T47D (cell line): Measurements from ENCODE around the gene NCS1.

ENCODE experiments used
- DNase-seq, 2 experiments: peaks; one replicate each; pipeline versions ENCODE4 v3.0.0 to v3.0.0-alpha.2; 2011 to 2012; ENCODE audit warnings: low read depth in 1 of 2, low spot score in 1 of 2
- JUND ChIP-seq: IDR thresholded peaks from 2 replicates; pipeline ENCODE4 v1.6.1; 2012; ENCODE audit warnings: low read depth
- in situ Hi-C: cut with HindIII; loops from 2 replicates; pipeline ENCODE4 v1.10.0; 2016; ENCODE audit warnings: low sequenced_read_pairs, low pct_unique_long_range_greater_than_20kb

Gene NCS1

DNA sequence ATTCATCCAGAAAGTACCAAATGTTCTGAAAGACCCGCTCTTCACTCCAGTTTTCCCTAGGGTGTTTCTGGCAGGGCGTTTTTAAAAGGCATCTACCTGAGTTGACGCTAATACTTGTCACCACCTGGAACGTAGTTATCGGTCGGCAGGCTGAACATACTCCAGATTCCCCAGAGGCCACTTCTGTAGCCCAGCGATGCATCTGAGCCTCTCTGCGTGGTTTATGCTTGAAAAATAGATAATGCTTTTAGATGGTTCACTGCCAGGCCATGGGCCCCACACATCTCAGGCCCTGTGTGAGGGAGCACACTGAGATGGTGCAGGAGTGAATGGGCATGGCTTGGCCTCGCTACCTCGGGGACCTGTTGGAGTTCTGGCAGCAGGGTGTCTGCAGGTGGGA lies 33.0 kb upstream of the NCS1 start:
- DNase-seq, result no peak
- in situ Hi-C loops, result no loop called here
- no peak for TF ChIP-seq JUND

DNA sequence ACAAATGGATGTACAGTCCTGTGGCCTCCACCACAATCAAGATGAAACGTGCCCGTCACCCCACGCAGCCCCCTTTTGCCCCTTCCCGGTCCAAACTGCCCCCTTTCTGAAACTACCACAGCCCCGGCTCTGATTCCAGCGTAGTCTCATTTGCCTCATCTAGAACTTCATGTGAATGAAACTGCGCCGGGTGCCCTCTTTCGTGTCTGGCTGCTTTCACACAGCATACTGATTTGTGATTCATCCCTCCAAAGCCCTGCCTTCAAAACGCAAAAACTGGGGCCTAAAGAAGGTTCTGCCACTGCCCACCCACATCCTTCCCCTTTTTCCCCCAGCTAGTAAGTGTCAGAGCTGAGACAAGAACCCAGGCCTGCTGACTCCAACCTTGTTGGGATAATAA lies 31.5 kb upstream of the NCS1 start:
- in situ Hi-C loops, result no loop called here
- TF ChIP-seq JUND, result no peak
- DNase-seq, result no peak

DNA sequence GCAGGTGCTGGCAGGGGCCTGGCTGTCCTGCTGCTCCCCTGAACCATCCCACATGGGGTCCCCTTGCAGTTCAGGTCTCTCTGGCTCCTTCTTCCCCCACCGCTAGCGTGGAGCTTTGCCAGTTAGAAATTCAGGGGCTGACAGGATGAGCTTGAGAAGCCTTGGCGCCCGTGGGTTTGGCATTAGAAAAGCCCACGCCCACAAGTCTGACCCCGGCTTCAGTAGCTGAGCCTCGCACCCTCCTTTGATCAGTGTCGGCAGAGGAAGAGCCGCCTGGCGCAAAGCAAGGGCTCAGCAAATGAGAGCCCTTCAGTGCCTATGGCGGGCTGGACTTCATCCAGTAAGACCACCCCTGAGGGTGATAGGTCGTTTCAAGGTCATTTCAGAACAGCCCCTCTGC lies 30.1 kb upstream of the NCS1 start:
- no peak for DNase-seq
- in situ Hi-C loops, result no loop called here
- no peak for TF ChIP-seq JUND

DNA sequence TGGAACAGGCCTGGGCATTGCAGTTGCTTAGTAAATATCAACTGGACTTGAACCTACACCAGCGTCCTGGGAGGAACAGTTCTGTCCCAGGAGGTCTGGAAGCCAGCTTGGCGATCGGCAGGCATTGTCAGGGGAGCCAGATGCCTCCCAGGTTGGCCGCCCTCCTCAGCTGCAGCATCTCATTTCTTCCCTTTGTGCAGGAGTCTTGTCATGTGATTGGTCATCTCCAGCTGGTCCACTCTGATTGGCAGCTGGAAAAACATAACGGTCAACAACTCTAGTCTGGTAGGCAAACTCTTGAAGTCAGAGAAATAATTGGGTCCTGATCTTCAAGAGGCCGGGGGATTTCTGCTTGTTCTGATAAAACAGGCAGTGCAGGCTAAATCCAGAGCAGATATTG lies 29.6 kb upstream of the NCS1 start:
- DNase-seq, result peak in 1 of 2 experiments; percentile 36
- in situ Hi-C loops, result no loop called here
- no peak for TF ChIP-seq JUND

DNA sequence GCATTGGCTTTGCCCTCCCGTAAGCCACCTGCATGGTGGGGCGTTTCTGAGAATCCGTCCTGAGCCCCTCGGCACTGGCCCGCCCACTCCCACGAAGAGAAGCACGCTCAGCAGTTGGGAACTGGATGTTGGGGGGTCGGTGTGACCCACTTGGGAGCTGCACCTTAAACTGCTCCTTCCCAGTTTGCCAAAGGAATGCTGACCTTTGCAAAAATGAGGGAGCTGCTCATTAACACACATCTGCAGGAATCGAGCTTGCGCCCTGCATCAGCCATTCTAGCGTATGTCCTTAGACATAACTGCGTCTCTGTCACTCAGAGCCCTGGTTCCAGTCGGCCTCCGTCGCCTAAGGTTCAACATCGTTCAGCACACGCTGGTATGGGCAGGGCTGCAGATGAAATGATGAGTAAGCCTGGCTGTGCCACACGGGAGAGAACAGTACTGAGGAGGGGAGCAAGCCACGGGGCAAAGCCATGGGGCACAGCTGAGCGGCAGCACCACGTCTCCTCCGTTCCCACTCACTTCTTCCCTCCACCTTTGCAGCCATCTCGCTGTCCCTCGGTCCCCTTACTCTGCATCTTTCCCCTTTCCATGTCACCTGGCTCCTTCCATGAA lies 28.8 kb upstream of the NCS1 start:
- TF ChIP-seq JUND, result no peak
- no peak for DNase-seq
- in situ Hi-C loops, result no loop called here

DNA sequence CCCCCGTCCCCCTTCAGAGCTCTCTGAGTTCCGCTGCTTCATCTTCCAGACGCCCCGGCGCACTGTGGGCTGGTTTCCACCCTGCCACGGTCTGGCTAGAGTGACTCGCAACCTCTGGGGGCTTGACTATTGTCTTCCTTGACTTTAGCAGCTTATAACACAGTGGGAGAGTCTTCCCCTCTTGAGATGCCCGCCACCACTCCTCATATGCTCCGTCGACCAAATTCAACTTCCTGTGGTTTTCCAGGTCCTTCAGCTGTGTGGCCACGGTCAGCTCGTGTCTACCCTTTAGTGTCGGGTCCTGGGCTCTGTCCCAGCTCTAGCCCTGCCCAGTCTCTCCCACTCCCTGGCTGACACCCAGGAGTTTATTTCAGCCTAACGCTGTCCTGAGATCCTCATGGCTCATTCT lies 28.2 kb upstream of the NCS1 start:
- in situ Hi-C loops, result no loop called here
- no peak for DNase-seq
- no peak for TF ChIP-seq JUND

DNA sequence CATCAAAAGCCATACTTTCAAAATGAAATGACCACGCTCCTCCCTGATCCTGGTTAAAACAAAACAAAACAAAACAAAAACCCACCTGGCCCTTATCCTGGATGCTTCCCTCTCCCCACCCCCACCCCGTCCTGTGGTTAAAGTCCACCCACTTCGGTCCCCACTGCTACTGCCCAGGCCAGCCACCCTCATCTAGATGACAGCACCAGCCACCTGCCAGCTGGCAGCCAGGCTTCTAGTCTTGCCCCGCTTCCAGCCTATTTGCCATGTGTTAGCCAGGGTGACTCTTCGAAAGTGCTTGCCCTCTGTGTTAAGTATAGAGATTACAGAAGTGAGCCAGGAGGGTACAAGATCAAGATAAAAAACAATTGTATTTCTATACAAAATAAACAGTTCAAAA lies 27.5 kb upstream of the NCS1 start:
- DNase-seq, result no peak
- in situ Hi-C loops, result no loop called here
- TF ChIP-seq JUND, result no peak

DNA sequence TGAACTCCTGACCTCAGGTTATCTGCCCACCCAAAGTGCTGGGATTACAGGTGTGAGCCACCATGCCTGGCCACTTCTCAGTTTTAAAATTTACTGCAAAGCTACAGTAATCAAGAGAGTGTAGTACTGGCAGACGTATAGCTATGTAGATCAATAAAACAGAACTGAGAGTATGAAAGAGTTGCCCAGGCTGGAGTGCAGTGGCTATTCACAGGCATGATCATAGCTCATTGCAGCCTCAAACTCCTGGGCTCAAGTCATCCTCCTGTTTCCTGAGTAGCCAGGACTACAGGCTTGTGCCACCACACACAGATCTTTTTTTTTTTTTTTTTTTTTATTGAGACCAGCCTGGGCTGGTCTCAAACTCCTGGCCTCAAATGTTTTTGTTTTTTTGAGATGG lies 26.5 kb upstream of the NCS1 start:
- in situ Hi-C loops, result no loop called here
- DNase-seq, result no peak
- no peak for TF ChIP-seq JUND

DNA sequence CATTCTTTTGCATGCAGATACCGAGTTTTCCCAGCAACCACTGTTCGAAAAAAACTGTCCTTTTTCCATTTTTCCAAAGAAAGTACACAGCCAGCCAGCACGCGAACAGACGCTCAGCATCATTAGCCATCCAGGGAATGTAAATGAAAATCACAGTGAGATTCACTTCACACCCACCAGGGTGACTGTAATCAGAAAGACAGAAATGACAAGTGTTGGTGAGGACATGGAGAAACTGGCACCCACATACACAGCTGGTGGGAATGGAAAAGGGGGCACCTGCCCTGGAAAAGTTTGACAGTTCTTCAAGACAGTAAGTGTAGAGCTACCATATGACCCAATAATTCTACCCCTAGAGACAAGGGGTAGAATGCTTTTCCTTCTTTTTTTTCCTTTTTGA lies 25.0 kb upstream of the NCS1 start:
- no peak for TF ChIP-seq JUND
- in situ Hi-C loops, result no loop called here
- DNase-seq, result no peak

DNA sequence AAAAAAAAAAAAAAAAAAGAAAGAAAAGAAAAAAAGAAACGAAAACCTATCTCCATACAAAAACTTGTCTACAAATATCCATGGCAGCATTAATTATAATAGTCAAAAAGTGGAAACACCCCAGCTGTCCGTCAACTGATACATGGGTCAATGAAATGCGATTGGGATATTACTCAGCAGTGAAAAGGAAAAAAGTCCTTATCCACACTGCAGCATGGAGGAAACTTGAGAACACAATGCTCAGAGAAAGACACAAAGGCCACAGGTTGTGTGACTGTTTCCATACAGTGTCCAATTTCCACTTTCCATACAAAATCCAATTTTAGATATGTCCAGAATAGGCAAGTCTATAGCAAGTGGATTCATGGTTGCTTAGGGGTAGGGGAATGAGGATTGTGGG lies 24.3 kb upstream of the NCS1 start:
- DNase-seq, result no peak
- TF ChIP-seq JUND, result no peak
- in situ Hi-C loops, result no loop called here

DNA sequence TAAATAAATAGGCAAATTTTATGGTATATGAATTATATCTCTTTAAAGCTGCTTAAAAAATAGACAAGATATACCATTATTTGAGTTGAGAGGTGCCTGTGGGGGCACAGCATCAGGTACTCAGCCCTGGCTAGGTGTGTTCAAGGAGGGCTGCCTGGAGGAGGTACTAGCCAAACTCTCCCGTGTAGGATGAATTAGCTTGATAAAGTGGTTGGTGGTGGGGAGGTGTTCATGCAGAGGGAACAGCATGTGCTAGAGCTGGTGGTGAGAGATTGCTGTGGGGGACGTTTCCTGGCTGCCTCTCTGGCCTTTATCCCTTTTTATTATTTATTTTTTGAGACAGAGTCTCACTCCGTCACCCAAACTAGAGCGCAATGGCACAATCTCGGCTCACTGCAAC lies 23.2 kb upstream of the NCS1 start:
- no peak for TF ChIP-seq JUND
- in situ Hi-C loops, result no loop called here
- DNase-seq, result no peak

DNA sequence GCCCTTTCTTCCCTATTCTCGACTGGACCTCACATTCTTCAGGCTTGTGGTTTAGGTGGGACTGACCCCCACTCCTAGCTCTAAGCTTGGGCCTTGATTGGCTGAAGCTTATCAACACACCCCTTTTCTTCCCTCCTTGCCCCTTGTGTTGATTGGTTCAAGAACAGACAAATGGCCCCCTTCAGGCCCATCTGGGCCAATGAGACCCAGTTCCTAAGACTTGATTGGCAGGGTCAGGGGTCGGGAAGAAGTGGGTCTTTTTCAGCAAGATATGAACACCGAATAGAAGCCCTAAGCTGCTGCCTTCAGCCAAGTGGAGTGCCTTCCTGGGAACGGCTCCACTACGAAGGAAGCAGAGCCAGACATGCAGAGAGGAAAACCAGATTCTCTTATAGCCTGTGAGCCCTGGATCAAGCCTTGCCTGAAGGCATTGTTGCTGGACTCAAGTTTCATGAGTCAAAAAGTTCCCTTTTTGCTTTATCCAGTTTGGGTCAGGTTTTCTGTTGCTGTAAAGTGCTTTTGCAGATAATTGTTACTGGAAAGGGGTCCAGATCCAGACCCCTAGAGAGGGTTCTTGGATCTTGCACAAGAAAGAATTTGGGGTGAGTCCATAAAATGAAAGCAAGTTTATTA lies 22.4 kb upstream of the NCS1 start:
- in situ Hi-C loops, result no loop called here
- TF ChIP-seq JUND, result no peak
- no peak for DNase-seq

DNA sequence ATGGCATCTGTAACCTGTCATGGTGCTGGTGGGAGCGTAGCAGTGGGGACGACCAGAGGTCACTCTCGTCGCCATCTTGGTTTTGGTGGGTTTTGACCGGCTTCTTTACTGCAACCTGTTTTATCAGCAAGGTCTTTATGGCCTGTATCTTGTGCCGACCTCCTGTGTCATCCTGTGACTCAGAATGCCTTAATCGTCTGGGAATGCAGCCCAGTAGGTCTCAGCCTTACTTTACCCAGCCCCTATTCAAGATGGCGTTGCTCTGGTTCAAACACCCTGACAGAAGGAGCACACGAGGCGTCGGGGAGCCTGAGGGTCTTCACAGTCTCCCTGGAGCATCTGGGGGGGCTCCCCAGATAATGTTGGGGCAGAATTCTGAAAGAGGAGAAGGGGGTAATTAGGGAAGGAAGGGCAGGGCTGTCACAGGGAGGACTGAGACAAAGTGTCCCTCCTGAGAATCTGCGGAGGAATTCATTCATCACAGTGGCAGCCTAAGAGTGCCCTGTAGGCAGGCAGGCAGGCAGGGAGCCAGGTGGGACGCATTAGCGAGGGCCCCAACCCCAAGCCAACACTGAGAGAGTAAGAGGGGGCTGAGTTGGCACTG lies 21.3 kb upstream of the NCS1 start:
- in situ Hi-C loops, result no loop called here
- TF ChIP-seq JUND, result no peak
- DNase-seq, result no peak

DNA sequence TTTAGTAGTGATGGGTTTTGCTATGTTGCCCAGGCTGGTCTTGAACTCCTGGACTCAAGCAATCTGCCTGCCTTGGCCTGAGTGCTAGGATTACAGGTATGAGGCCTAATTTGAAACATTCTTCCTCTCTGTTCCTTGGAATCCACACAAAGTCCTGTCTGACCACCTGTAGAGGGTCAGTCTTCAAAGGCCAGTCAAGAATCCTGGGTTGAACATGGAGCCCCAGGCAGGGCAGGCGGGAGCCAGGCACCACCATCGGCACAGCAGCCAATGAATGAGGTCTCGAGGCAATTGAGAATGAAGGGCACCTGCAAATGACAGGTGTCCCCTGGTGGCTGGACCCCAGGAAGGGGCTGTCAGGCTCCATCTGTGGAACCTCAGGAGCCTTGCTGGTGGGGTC lies 17.4 kb upstream of the NCS1 start:
- TF ChIP-seq JUND, result no peak
- in situ Hi-C loops, result no loop called here
- DNase-seq, result no peak
